DMS 273 treated with DMSO at 0.1 percent for 48 hours (cell line): Measurements from ENCODE around the gene NCAPD3.
"Not testable (repeated sequence)": the region's sequence is repeated elsewhere in the genome, so short reads cannot be mapped to it uniquely, and the experiment has no call there.

ENCODE experiments used
- DNase-seq: peaks from one replicate; lab custom pipeline; 2025; lab: John Stamatoyannopoulos, UW

NCAPD3 gene

GRCh38 chr11:134131628-134132244 is 92.0 kb downstream of the NCAPD3 start:
- no peak for DNase-seq

DNA sequence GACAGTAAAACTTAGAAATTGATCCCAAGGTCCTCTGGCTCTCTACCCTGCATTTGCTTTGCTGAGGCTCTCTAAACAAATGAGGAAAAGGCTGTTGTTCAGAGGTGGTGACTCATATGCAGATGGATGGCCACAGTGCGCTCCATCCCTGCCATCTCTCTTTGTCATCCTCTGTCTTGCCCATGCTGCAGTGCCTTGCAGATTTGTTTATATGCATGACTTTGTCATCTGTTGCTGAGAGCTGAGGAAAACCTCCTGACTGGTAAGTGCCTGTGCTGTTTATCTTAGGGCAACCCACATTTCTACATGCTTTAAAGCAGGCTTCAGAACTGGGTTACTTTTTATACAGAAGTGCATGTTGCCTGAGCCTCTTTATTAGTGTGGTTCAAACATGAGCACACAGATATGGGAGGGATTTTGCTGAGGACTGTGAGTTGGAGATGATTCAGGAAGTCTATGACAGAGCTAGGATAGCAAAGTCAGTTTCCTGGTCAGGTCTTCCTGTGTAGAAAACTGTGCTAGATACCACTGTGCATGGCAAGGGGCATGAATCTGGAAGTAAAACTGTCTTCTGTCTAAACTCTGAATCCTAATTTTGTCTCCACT is 97.4 kb downstream of the NCAPD3 start:
- DNase-seq = no peak

GRCh38 chr11:134125507-134125906 is 98.3 kb downstream of the NCAPD3 start:
- no peak for DNase-seq

- DNase-seq = no peak
Measured at GRCh38 chr11:134124660-134125451, 98.9 kb downstream of the NCAPD3 start.

DNA sequence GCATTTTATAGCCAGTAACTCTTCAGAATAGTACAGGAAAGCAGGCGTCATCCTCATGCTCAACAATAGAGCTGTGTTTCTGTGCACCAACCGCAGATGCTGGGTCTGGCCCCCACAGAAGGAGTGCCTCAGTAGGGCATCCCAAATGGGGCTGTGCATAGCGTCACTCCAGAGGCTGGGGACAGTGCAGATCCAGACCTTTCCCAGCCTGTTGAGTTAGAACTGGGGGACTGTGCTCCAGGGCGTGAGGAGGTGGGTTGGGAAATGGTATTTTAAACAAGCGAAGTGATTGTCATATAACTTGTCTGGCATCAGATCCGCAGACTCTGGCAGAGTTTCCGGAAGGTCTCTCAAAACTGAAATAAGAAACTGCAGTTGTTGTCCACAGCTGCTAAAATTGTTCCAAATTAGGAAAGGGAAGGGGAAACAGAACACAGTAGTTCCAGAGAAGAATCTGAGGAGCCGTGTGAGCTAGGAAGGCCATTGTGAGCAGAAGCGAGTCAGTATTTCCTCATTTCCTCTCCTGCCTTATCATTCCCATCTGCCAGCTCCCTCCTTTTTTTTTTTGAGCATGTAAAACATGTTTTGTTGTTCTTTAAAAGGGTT is 102.7 kb downstream of the NCAPD3 start:
- no peak for DNase-seq

DNA sequence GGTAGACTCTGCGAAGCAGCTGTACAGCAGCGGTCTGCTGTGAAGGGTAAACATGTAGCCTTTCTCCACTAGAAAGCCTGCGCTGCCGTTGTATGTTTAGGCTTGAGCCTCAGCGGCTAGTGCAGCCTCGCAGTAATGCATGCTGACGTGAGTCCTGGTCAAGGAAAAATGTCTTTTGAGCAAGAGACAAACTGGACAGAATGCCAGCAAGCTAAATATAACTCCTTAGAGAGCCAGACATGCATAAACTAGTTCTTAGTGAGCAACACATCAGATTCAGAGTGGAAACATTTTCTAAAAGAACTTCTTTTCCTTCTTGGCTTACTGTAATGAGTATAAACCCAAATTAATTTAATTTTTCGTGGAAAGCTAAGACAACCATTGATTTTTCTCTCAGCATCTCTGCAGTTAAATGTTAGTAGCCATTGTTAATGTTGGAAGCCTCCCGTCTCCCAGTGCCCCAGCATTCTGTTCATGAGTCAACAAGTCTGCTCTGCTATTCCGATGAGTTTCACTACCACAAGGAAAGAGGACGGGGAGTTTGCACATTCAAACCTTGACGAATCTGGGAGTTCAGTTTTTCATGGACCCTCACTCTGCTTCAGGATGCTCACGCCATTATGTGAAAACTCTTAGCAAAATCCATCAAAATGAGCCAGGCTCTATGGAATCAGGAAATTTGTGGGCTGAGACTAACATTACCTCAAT is 103.5 kb downstream of the NCAPD3 start:
- no peak for DNase-seq

GRCh38 chr11:134119094-134119493 is 104.7 kb downstream of the NCAPD3 start:
- no peak for DNase-seq

- no peak for DNase-seq
Measured at GRCh38 chr11:134118006-134118405, 105.8 kb downstream of the NCAPD3 start.

- DNase-seq = no peak
Measured at GRCh38 chr11:134116210-134116609, 107.6 kb downstream of the NCAPD3 start.

DNA sequence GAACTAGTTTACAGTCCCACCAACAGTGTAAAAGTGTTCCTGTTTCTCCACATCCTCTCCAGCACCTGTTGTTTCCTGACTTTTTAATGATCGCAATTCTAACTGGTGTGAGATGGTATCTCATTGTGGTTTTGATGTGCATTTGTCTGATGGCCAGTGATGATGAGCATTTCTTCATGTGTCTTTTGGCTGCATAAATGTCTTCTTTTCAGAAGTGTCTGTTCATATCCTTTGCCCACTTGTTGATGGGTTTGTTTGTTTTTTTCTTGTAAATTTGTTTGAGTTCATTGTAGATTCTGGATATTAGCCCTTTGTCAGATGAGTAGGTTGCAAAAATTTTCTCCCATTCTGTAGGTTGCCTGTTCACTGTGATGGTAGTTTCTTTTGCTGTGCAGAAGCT is 110.0 kb downstream of the NCAPD3 start:
- not testable (repeated sequence) for DNase-seq

- no peak for DNase-seq
Measured at GRCh38 chr11:134110252-134110815, 113.4 kb downstream of the NCAPD3 start.
